Adrenal gland (tissue), 5 donors: ENCODE results near the gene PSG1.
"Not testable (repeated sequence)": the region's sequence is repeated elsewhere in the genome, so short reads cannot be mapped to it uniquely, and the experiment has no call there.

Experiments
- CTCF ChIP-seq, 6 experiments: fragments of 450-650 bp in 4 of 6; fragments of 200-600 bp in 2 of 6; sonication (generic) in 1 of 6; IDR thresholded peaks; 1 replicate in 5 of 6; 2 replicates in 1 of 6; pipeline versions ENCODE4 v1.5.1 to v1.8.0; 2016 to 2021; ENCODE audit warnings: antibody characterized with exemption in 6 of 6, mild to moderate bottlenecking in 2 of 6, moderate library complexity in 1 of 6
- POLR2A ChIP-seq, 2 donors: fragments of 450-650 bp; IDR thresholded peaks; one replicate each; pipeline ENCODE4 v1.6.1; 2017; ENCODE audit warnings: antibody characterized with exemption in 2 of 2, mild to moderate bottlenecking in 2 of 2, moderate library complexity in 1 of 2
- donor health status: DM: no; HTN: no; CAD: no.

- TF ChIP-seq CTCF, POLR2A (IDR thresholded peaks at IDR 0.05): not testable (repeated sequence)
These were observed 58.1 kb downstream of the PSG1 start for GRCh38 chr19:42821306-42821977.
